ENCODE data around the gene ZNF496. TPM values are rescaled to one million over a fixed set of nuclear protein-coding genes. Genes with fewer than 3 reads are reported as not detected.

ZNF496 gene
- total and polyA plus RNA-seq, 3 experiments from 2014 or later: 9.6 to 21.7 (median 21.4) TPM

GRCh38 chr1:247299723-247300381, 31.8 kb downstream of the ZNF496 start:
- peaks cover 22 to 47% (median 24%) of the 10 kb centered on the region in 3 donors for H3K36me3 Mint-ChIP-seq
- H3K4me3 Mint-ChIP-seq: no peak overlapping the region
- ChIA-PET POLR2A (no interaction called here), CTCF (no interaction called here)
- Histone ChIP-seq H3K4me1 (ENCODE audit: insufficient read depth, low read length) (no peaks in the 10 kb centered on the region), H3K36me3 (ENCODE audit: insufficient read depth, low read length) (no peaks in the 10 kb centered on the region), H3K27me3 (ENCODE audit: insufficient read depth, low read length, poor library complexity, severe bottlenecking) (no peaks in the 10 kb centered on the region), H3K9me3 (ENCODE audit: low read length) (no peaks in the 10 kb centered on the region), H3K27ac (ENCODE audit: low read depth, low read length) (no peak overlapping the region), H3K4me3 (ENCODE audit: low read length) (no peak overlapping the region)
- peaks cover 2 to 4% of the 10 kb centered on the region in 2 donors for H3K27me3 Mint-ChIP-seq
- H3K27ac Mint-ChIP-seq: no peak overlapping the region
- DNase-seq: no peak
- no peaks in the 10 kb centered on the region for H3K9me3 Mint-ChIP-seq
- H3K4me1 Mint-ChIP-seq: peaks cover 0 to 2% (median 0%) of the 10 kb centered on the region in 3 donors

- Histone ChIP-seq H3K4me3 (ENCODE audit: low read length) (no peak overlapping the region), H3K9me3 (ENCODE audit: low read length) (no peaks in the 10 kb centered on the region), H3K27ac (ENCODE audit: low read depth, low read length) (no peak overlapping the region), H3K36me3 (ENCODE audit: insufficient read depth, low read length) (no peaks in the 10 kb centered on the region), H3K27me3 (ENCODE audit: insufficient read depth, low read length, poor library complexity, severe bottlenecking) (no peaks in the 10 kb centered on the region), H3K4me1 (ENCODE audit: insufficient read depth, low read length) (no peaks in the 10 kb centered on the region)
- Mint-ChIP-seq H3K27me3 (peaks cover 2 to 8% of the 10 kb centered on the region in 2 donors), H3K27ac (peak overlapping the region in 1 of 8 donors; percentile 24), H3K36me3 (peaks cover 18 to 39% (median 20%) of the 10 kb centered on the region in 3 donors), H3K9me3 (no peaks in the 10 kb centered on the region), H3K4me3 (no peak overlapping the region), H3K4me1 (peaks cover 0 to 2% (median 0%) of the 10 kb centered on the region in 3 donors)
- ChIA-PET POLR2A (no interaction called here), CTCF (no interaction called here)
- no peak for DNase-seq
These were observed 33.0 kb downstream of the ZNF496 start for GRCh38 chr1:247298701-247299100.

- Mint-ChIP-seq H3K27ac (no peak overlapping the region), H3K27me3 (peaks cover 2 to 9% of the 10 kb centered on the region in 2 donors), H3K4me3 (no peak overlapping the region), H3K4me1 (peaks cover 0 to 2% (median 0%) of the 10 kb centered on the region in 3 donors), H3K36me3 (peaks cover 12 to 33% (median 14%) of the 10 kb centered on the region in 3 donors), H3K9me3 (no peaks in the 10 kb centered on the region)
- Histone ChIP-seq H3K4me3 (ENCODE audit: low read length) (no peak overlapping the region), H3K27me3 (ENCODE audit: insufficient read depth, low read length, poor library complexity, severe bottlenecking) (no peaks in the 10 kb centered on the region), H3K27ac (ENCODE audit: low read depth, low read length) (peak overlapping the region; percentile 14), H3K36me3 (ENCODE audit: insufficient read depth, low read length) (no peaks in the 10 kb centered on the region), H3K9me3 (ENCODE audit: low read length) (no peaks in the 10 kb centered on the region), H3K4me1 (ENCODE audit: insufficient read depth, low read length) (no peaks in the 10 kb centered on the region)
- ChIA-PET CTCF (no interaction called here), POLR2A (no interaction called here)
- DNase-seq: no peak
These were observed 33.6 kb downstream of the ZNF496 start for GRCh38 chr1:247298124-247298481.

- Histone ChIP-seq H3K27ac (ENCODE audit: low read depth, low read length) (peak overlapping the region; percentile 14), H3K4me1 (ENCODE audit: insufficient read depth, low read length) (no peaks in the 10 kb centered on the region), H3K27me3 (ENCODE audit: insufficient read depth, low read length, poor library complexity, severe bottlenecking) (no peaks in the 10 kb centered on the region), H3K9me3 (ENCODE audit: low read length) (no peaks in the 10 kb centered on the region), H3K36me3 (ENCODE audit: insufficient read depth, low read length) (no peaks in the 10 kb centered on the region), H3K4me3 (ENCODE audit: low read length) (no peak overlapping the region)
- no peak for DNase-seq
- POLR2A ChIA-PET: no interaction called here
- no peak overlapping the region for H3K4me3 Mint-ChIP-seq
- H3K9me3 Mint-ChIP-seq: no peaks in the 10 kb centered on the region
- H3K27me3 Mint-ChIP-seq: peaks cover 2 to 9% of the 10 kb centered on the region in 2 donors
- peaks cover 7 to 28% (median 10%) of the 10 kb centered on the region in 3 donors for H3K36me3 Mint-ChIP-seq
- CTCF ChIA-PET: no interaction called here
- H3K27ac Mint-ChIP-seq: peak overlapping the region in 2 of 8 donors; percentile 8 to 53
- peaks cover 0 to 2% (median 0%) of the 10 kb centered on the region in 3 donors for H3K4me1 Mint-ChIP-seq
These were observed 34.2 kb downstream of the ZNF496 start for GRCh38 chr1:247297263-247298123.

GRCh38 chr1:247296599-247297180, 35.0 kb downstream of the ZNF496 start:
- POLR2A ChIA-PET: no interaction called here
- peaks cover 4 to 22% (median 11%) of the 10 kb centered on the region in 3 donors for H3K36me3 Mint-ChIP-seq
- no peak overlapping the region for H3K4me3 Mint-ChIP-seq
- peaks cover 3 to 13% of the 10 kb centered on the region in 2 donors for H3K27me3 Mint-ChIP-seq
- peak overlapping the region; percentile 17 for H3K27ac ChIP-seq (ENCODE audit: low read depth, low read length)
- CTCF ChIA-PET: no interaction called here
- H3K36me3 ChIP-seq (ENCODE audit: insufficient read depth, low read length): no peaks in the 10 kb centered on the region
- DNase-seq: no peak
- no peaks in the 10 kb centered on the region for H3K9me3 ChIP-seq (ENCODE audit: low read length)
- no peaks in the 10 kb centered on the region for H3K27me3 ChIP-seq (ENCODE audit: insufficient read depth, low read length, poor library complexity, severe bottlenecking)
- no peaks in the 10 kb centered on the region for H3K9me3 Mint-ChIP-seq
- H3K4me1 ChIP-seq (ENCODE audit: insufficient read depth, low read length): no peaks in the 10 kb centered on the region
- peaks cover 0 to 5% (median 4%) of the 10 kb centered on the region in 3 donors for H3K4me1 Mint-ChIP-seq
- H3K4me3 ChIP-seq (ENCODE audit: low read length): no peak overlapping the region
- no peak overlapping the region for H3K27ac Mint-ChIP-seq

- Mint-ChIP-seq H3K4me3 (no peak overlapping the region), H3K36me3 (peaks cover 4 to 14% (median 11%) of the 10 kb centered on the region in 3 donors), H3K9me3 (peaks cover 0 to under 1% (median 0%) of the 10 kb centered on the region in 5 donors), H3K27ac (no peak overlapping the region), H3K4me1 (peaks cover 0 to 5% (median 4%) of the 10 kb centered on the region in 3 donors), H3K27me3 (peaks cover 3 to 13% of the 10 kb centered on the region in 2 donors)
- no peaks in the 10 kb centered on the region for H3K36me3 ChIP-seq (ENCODE audit: insufficient read depth, low read length)
- ChIA-PET POLR2A (no interaction called here), CTCF (no interaction called here)
- no peaks in the 10 kb centered on the region for H3K4me1 ChIP-seq (ENCODE audit: insufficient read depth, low read length)
- H3K27me3 ChIP-seq (ENCODE audit: insufficient read depth, low read length, poor library complexity, severe bottlenecking): no peaks in the 10 kb centered on the region
- no peak for DNase-seq
- H3K4me3 ChIP-seq (ENCODE audit: low read length): no peak overlapping the region
- no peak overlapping the region for H3K27ac ChIP-seq (ENCODE audit: low read depth, low read length)
- H3K9me3 ChIP-seq (ENCODE audit: low read length): no peaks in the 10 kb centered on the region
These were observed 35.9 kb downstream of the ZNF496 start for GRCh38 chr1:247295746-247296145.

GRCh38 chr1:247295274-247295684, 36.4 kb downstream of the ZNF496 start:
- Mint-ChIP-seq H3K27me3 (peaks cover 3 to 13% of the 10 kb centered on the region in 2 donors), H3K27ac (no peak overlapping the region), H3K9me3 (peaks cover 0 to 2% (median 0%) of the 10 kb centered on the region in 5 donors), H3K36me3 (peaks cover 4 to 11% (median 10%) of the 10 kb centered on the region in 3 donors), H3K4me3 (no peak overlapping the region), H3K4me1 (peaks cover 0 to 5% (median 4%) of the 10 kb centered on the region in 3 donors)
- ChIA-PET POLR2A (no interaction called here), CTCF (no interaction called here)
- no peak overlapping the region for H3K4me3 ChIP-seq (ENCODE audit: low read length)
- H3K27me3 ChIP-seq (ENCODE audit: insufficient read depth, low read length, poor library complexity, severe bottlenecking): no peaks in the 10 kb centered on the region
- no peak for DNase-seq
- H3K4me1 ChIP-seq (ENCODE audit: insufficient read depth, low read length): no peaks in the 10 kb centered on the region
- no peaks in the 10 kb centered on the region for H3K36me3 ChIP-seq (ENCODE audit: insufficient read depth, low read length)
- no peak overlapping the region for H3K27ac ChIP-seq (ENCODE audit: low read depth, low read length)
- no peaks in the 10 kb centered on the region for H3K9me3 ChIP-seq (ENCODE audit: low read length)

- H3K36me3 Mint-ChIP-seq: peaks cover 2 to 8% (median 3%) of the 10 kb centered on the region in 3 donors
- H3K27me3 ChIP-seq (ENCODE audit: insufficient read depth, low read length, poor library complexity, severe bottlenecking): no peaks in the 10 kb centered on the region
- ChIA-PET POLR2A (no interaction called here), CTCF (no interaction called here)
- DNase-seq: no peak
- H3K4me1 ChIP-seq (ENCODE audit: insufficient read depth, low read length): no peaks in the 10 kb centered on the region
- peaks cover 0 to 5% (median 4%) of the 10 kb centered on the region in 3 donors for H3K4me1 Mint-ChIP-seq
- no peak overlapping the region for H3K27ac Mint-ChIP-seq
- H3K36me3 ChIP-seq (ENCODE audit: insufficient read depth, low read length): no peaks in the 10 kb centered on the region
- H3K4me3 Mint-ChIP-seq: no peak overlapping the region
- peaks cover 3 to 13% of the 10 kb centered on the region in 2 donors for H3K27me3 Mint-ChIP-seq
- peaks cover 0 to 2% (median 0%) of the 10 kb centered on the region in 5 donors for H3K9me3 Mint-ChIP-seq
- no peaks in the 10 kb centered on the region for H3K9me3 ChIP-seq (ENCODE audit: low read length)
- H3K4me3 ChIP-seq (ENCODE audit: low read length): no peak overlapping the region
- H3K27ac ChIP-seq (ENCODE audit: low read depth, low read length): no peak overlapping the region
These were observed 37.4 kb downstream of the ZNF496 start for GRCh38 chr1:247294282-247294681.
